ENCODE measurements around the gene TP53BP2.

TP53BP2 gene

DNA sequence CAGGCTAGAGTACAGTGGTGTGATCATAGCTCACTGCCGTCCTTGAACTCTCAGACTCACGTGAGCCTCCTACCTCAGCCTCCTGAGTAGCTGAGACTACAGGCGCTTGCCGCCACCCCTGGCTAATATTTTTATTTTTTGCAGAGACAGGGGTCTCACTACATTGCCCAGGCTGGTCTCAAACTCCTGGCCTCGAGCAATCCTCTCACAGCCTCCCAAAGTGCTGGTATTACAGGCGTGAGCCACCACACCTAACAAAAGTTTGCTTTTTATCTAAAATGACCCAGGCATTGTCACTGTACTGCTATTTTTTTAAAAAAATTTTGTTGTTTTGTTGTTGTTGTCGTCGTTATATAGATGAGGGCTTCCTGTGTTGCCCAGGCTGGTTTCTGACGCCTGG is 87.0 kb downstream of the TP53BP2 start:
- Histone ChIP-seq H2AFZ (ENCODE audit: low read length) (no peak overlapping the region), H3K9me2 (replicated peaks; ENCODE audit: low read depth, low read length) (no peaks in the 10 kb centered on the region), H3K4me2 (ENCODE audit: low read depth, low read length, poor library complexity, severe bottlenecking) (no peak overlapping the region), H3F3A (ENCODE audit: low read depth) (no peaks in the 10 kb centered on the region), H3K4me1 (ENCODE audit: insufficient read depth, low read length, poor library complexity, severe bottlenecking) (no peaks in the 10 kb centered on the region), H3K9ac (ENCODE audit: low read depth, low read length, poor library complexity, severe bottlenecking) (no peak overlapping the region), H4K20me1 (ENCODE audit: insufficient read depth, low read length, poor library complexity, severe bottlenecking) (no peaks in the 10 kb centered on the region), H3K27me3 (ENCODE audit: insufficient read depth, low read length, poor library complexity, severe bottlenecking) (no peaks in the 10 kb centered on the region), H3K36me3 (ENCODE audit: insufficient read depth, low read length) (no peaks in the 10 kb centered on the region), H3K9me3 (ENCODE audit: insufficient read depth, low read depth, low read length) (no peaks in the 10 kb centered on the region), H3K4me3 (ENCODE audit: low read length, poor library complexity, severe bottlenecking) (no peak overlapping the region), H3K79me2 (ENCODE audit: insufficient read depth, low read length) (no peaks in the 10 kb centered on the region)
- TF ChIP-seq, protein P1, sequence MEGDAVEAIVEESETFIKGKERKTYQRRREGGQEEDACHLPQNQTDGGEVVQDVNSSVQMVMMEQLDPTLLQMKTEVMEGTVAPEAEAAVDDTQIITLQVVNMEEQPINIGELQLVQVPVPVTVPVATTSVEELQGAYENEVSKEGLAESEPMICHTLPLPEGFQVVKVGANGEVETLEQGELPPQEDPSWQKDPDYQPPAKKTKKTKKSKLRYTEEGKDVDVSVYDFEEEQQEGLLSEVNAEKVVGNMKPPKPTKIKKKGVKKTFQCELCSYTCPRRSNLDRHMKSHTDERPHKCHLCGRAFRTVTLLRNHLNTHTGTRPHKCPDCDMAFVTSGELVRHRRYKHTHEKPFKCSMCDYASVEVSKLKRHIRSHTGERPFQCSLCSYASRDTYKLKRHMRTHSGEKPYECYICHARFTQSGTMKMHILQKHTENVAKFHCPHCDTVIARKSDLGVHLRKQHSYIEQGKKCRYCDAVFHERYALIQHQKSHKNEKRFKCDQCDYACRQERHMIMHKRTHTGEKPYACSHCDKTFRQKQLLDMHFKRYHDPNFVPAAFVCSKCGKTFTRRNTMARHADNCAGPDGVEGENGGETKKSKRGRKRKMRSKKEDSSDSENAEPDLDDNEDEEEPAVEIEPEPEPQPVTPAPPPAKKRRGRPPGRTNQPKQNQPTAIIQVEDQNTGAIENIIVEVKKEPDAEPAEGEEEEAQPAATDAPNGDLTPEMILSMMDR (conservative IDR thresholded peaks at IDR 0.05; ENCODE audit: low read length) = no peak
- no peak for TF ChIP-seq EZH2phosphoT487 (IDR thresholded peaks at IDR 0.05; ENCODE audit: borderline replicate concordance)

GRCh38 chr1:223756806-223757700 is 88.7 kb downstream of the TP53BP2 start:
- Histone ChIP-seq H3K4me3 (ENCODE audit: low read length, poor library complexity, severe bottlenecking) (no peak overlapping the region), H3K4me2 (ENCODE audit: low read depth, low read length, poor library complexity, severe bottlenecking) (no peak overlapping the region), H3K4me1 (ENCODE audit: insufficient read depth, low read length, poor library complexity, severe bottlenecking) (no peaks in the 10 kb centered on the region), H3K36me3 (ENCODE audit: insufficient read depth, low read length) (no peaks in the 10 kb centered on the region), H3K79me2 (ENCODE audit: insufficient read depth, low read length) (no peaks in the 10 kb centered on the region), H4K20me1 (ENCODE audit: insufficient read depth, low read length, poor library complexity, severe bottlenecking) (no peaks in the 10 kb centered on the region), H3K9me3 (ENCODE audit: insufficient read depth, low read depth, low read length) (no peaks in the 10 kb centered on the region), H3K9ac (ENCODE audit: low read depth, low read length, poor library complexity, severe bottlenecking) (no peak overlapping the region), H2AFZ (ENCODE audit: low read length) (no peak overlapping the region), H3K27me3 (ENCODE audit: insufficient read depth, low read length, poor library complexity, severe bottlenecking) (no peaks in the 10 kb centered on the region), H3F3A (ENCODE audit: low read depth) (no peaks in the 10 kb centered on the region), H3K9me2 (replicated peaks; ENCODE audit: low read depth, low read length) (no peaks in the 10 kb centered on the region)
- TF ChIP-seq, protein P1 (conservative IDR thresholded peaks at IDR 0.05; ENCODE audit: low read length) = no peak
- TF ChIP-seq EZH2phosphoT487 (IDR thresholded peaks at IDR 0.05; ENCODE audit: borderline replicate concordance) = no peak

GRCh38 chr1:223755992-223756775 is 89.6 kb downstream of the TP53BP2 start:
- no peaks in the 10 kb centered on the region for H3K36me3 ChIP-seq (ENCODE audit: insufficient read depth, low read length)
- H3K4me3 ChIP-seq (ENCODE audit: low read length, poor library complexity, severe bottlenecking) = no peak overlapping the region
- no peaks in the 10 kb centered on the region for H4K20me1 ChIP-seq (ENCODE audit: insufficient read depth, low read length, poor library complexity, severe bottlenecking)
- H3K9me3 ChIP-seq (ENCODE audit: insufficient read depth, low read depth, low read length) = no peaks in the 10 kb centered on the region
- H3K79me2 ChIP-seq (ENCODE audit: insufficient read depth, low read length) = no peaks in the 10 kb centered on the region
- H3K9me2 ChIP-seq (replicated peaks; ENCODE audit: low read depth, low read length) = no peaks in the 10 kb centered on the region
- H3K9ac ChIP-seq (ENCODE audit: low read depth, low read length, poor library complexity, severe bottlenecking) = no peak overlapping the region
- no peaks in the 10 kb centered on the region for H3F3A ChIP-seq (ENCODE audit: low read depth)
- no peaks in the 10 kb centered on the region for H3K27me3 ChIP-seq (ENCODE audit: insufficient read depth, low read length, poor library complexity, severe bottlenecking)
- H3K4me2 ChIP-seq (ENCODE audit: low read depth, low read length, poor library complexity, severe bottlenecking) = no peak overlapping the region
- TF ChIP-seq, protein P1 (conservative IDR thresholded peaks at IDR 0.05; ENCODE audit: low read length) = no peak
- TF ChIP-seq EZH2phosphoT487 (IDR thresholded peaks at IDR 0.05; ENCODE audit: borderline replicate concordance) = no peak
- H3K4me1 ChIP-seq (ENCODE audit: insufficient read depth, low read length, poor library complexity, severe bottlenecking) = no peaks in the 10 kb centered on the region
- no peak overlapping the region for H2AFZ ChIP-seq (ENCODE audit: low read length)
